ENCODE data around the gene CDS2.

The CDS2 gene

GRCh38 chr20:5156675-5157448 lies 30.1 kb downstream of the CDS2 start:
- peaks cover 17% of the 10 kb centered on the region for H3K4me1 ChIP-seq (ENCODE audit: insufficient read depth, low read length, severe bottlenecking)
- no peaks in the 10 kb centered on the region for H3F3A ChIP-seq (ENCODE audit: insufficient read depth, low read length)
- TF ChIP-seq CTCF (IDR thresholded peaks at IDR 0.05; ENCODE audit: low read length) (no peak), EZH2 (IDR thresholded peaks at IDR 0.05; ENCODE audit: borderline replicate concordance, low read length) (no peak)
- no peak overlapping the region for H2AFZ ChIP-seq (ENCODE audit: low read length)
- 0 out of 2 replicates have a peak, but pooled peaks cover 6% of the 10 kb centered on the region for H3K79me2 ChIP-seq (ENCODE audit: insufficient read depth, low read length)
- H3K36me3 ChIP-seq (ENCODE audit: insufficient read depth, low read length): peaks cover 6% of the 10 kb centered on the region; the same call in 1 of the 2 replicates
- H3K27me3 ChIP-seq (ENCODE audit: insufficient read depth, low read length): no peaks in the 10 kb centered on the region
- no peaks in the 10 kb centered on the region for H3K9me3 ChIP-seq (ENCODE audit: low read length)
- H3K27ac ChIP-seq (ENCODE audit: low read depth, low read length, poor library complexity, severe bottlenecking): no peak overlapping the region
- no peaks in the 10 kb centered on the region for H4K20me1 ChIP-seq (ENCODE audit: insufficient read depth, low read length)
- H3K9ac ChIP-seq (ENCODE audit: low read length): no peak overlapping the region
- no peaks in the 10 kb centered on the region for H3K9me2 ChIP-seq (ENCODE audit: low read depth, low read length)
- H3K4me3 ChIP-seq (ENCODE audit: low read depth, low read length, poor library complexity, severe bottlenecking): no peak overlapping the region
- no peak overlapping the region for H3K4me2 ChIP-seq (ENCODE audit: low read length)

- Histone ChIP-seq H3K4me1 (ENCODE audit: insufficient read depth, low read length, severe bottlenecking) (peaks cover 17% of the 10 kb centered on the region), H3K27ac (ENCODE audit: low read depth, low read length, poor library complexity, severe bottlenecking) (peak overlapping the region; percentile 7), H3K9me2 (ENCODE audit: low read depth, low read length) (no peaks in the 10 kb centered on the region), H3K4me3 (ENCODE audit: low read depth, low read length, poor library complexity, severe bottlenecking) (no peak overlapping the region), H3K9ac (ENCODE audit: low read length) (no peak overlapping the region), H3K27me3 (ENCODE audit: insufficient read depth, low read length) (no peaks in the 10 kb centered on the region), H4K20me1 (ENCODE audit: insufficient read depth, low read length) (no peaks in the 10 kb centered on the region), H3K4me2 (ENCODE audit: low read length) (no peak overlapping the region), H3K36me3 (ENCODE audit: insufficient read depth, low read length) (no peaks in the 10 kb centered on the region), H3F3A (ENCODE audit: insufficient read depth, low read length) (no peaks in the 10 kb centered on the region), H3K79me2 (ENCODE audit: insufficient read depth, low read length) (0 out of 2 replicates have a peak, but pooled peaks cover 6% of the 10 kb centered on the region), H3K9me3 (ENCODE audit: low read length) (no peaks in the 10 kb centered on the region), H2AFZ (ENCODE audit: low read length) (no peak overlapping the region)
- TF ChIP-seq CTCF (IDR thresholded peaks at IDR 0.05; ENCODE audit: low read length): no peak
- TF ChIP-seq EZH2 (IDR thresholded peaks at IDR 0.05; ENCODE audit: borderline replicate concordance, low read length): no peak
Observed at GRCh38 chr20:5159928-5160327, 33.1 kb downstream of the CDS2 start.

- Histone ChIP-seq H3K4me1 (ENCODE audit: insufficient read depth, low read length, severe bottlenecking) (peaks cover 17% of the 10 kb centered on the region), H3K27me3 (ENCODE audit: insufficient read depth, low read length) (no peaks in the 10 kb centered on the region), H3K9ac (ENCODE audit: low read length) (no peak overlapping the region), H4K20me1 (ENCODE audit: insufficient read depth, low read length) (no peaks in the 10 kb centered on the region), H3K79me2 (ENCODE audit: insufficient read depth, low read length) (0 out of 2 replicates have a peak, but pooled peaks cover 6% of the 10 kb centered on the region), H2AFZ (ENCODE audit: low read length) (no peak overlapping the region), H3K36me3 (ENCODE audit: insufficient read depth, low read length) (no peaks in the 10 kb centered on the region), H3K4me3 (ENCODE audit: low read depth, low read length, poor library complexity, severe bottlenecking) (no peak overlapping the region), H3K27ac (ENCODE audit: low read depth, low read length, poor library complexity, severe bottlenecking) (no peak overlapping the region), H3K9me2 (ENCODE audit: low read depth, low read length) (no peaks in the 10 kb centered on the region), H3K4me2 (ENCODE audit: low read length) (no peak overlapping the region), H3K9me3 (ENCODE audit: low read length) (no peaks in the 10 kb centered on the region), H3F3A (ENCODE audit: insufficient read depth, low read length) (no peaks in the 10 kb centered on the region)
- TF ChIP-seq EZH2 (IDR thresholded peaks at IDR 0.05; ENCODE audit: borderline replicate concordance, low read length) (no peak), CTCF (IDR thresholded peaks at IDR 0.05; ENCODE audit: low read length) (no peak)
Observed at GRCh38 chr20:5160882-5161281, 34.1 kb downstream of the CDS2 start.

All from OCI-LY1 (cell line).